Activated CD8-positive, alpha-beta memory T cell treated with anti-CD3 and anti-CD28 coated beads for 48 hours (primary cell): ENCODE results near the gene CFAP97D2.
"Not testable (repeated sequence)": the region's sequence is repeated elsewhere in the genome, so short reads cannot be mapped to it uniquely, and the experiment has no call there.

ENCODE experiments used
- DNase-seq, 3 experiments: peaks; one replicate each; pipeline ENCODE4 v3.0.0-alpha.2; 2020; ENCODE audit warnings: low read depth in 2 of 3, low spot score in 2 of 3

CFAP97D2 gene

GRCh38 chr13:114231886-114232285 is 52.8 kb downstream of the CFAP97D2 start:
- no peak for DNase-seq

- no peak for DNase-seq
These were observed 55.2 kb downstream of the CFAP97D2 start for GRCh38 chr13:114234266-114234644.

GRCh38 chr13:114234645-114235421 is 55.8 kb downstream of the CFAP97D2 start, which contains the start of gene CDC16:
TSS of gene CDC16 (plus strand) at chr13:114234897. CDS start at chr13:114235085, 188 bp downstream.
- peak; percentile 79 to 82 (median 80) for DNase-seq

GRCh38 chr13:114235697-114236096 is 56.6 kb downstream of the CFAP97D2 start:
- DNase-seq = no peak

- no peak for DNase-seq
These were observed 57.2 kb downstream of the CFAP97D2 start for GRCh38 chr13:114236227-114236626.

- no peak for DNase-seq
These were observed 58.5 kb downstream of the CFAP97D2 start for GRCh38 chr13:114237415-114238112.

GRCh38 chr13:114241918-114242317 is 62.9 kb downstream of the CFAP97D2 start:
- DNase-seq = no peak

GRCh38 chr13:114243971-114244370 is 64.9 kb downstream of the CFAP97D2 start:
- no peak for DNase-seq

- no peak for DNase-seq
These were observed 65.6 kb downstream of the CFAP97D2 start for GRCh38 chr13:114244637-114245036.

- no peak for DNase-seq
These were observed 69.0 kb downstream of the CFAP97D2 start for GRCh38 chr13:114248011-114248410.

- no peak for DNase-seq
These were observed 70.0 kb downstream of the CFAP97D2 start for GRCh38 chr13:114249077-114249476.

GRCh38 chr13:114251639-114252440 is 72.8 kb downstream of the CFAP97D2 start:
- DNase-seq = not testable (repeated sequence)

- no peak for DNase-seq
These were observed 77.5 kb downstream of the CFAP97D2 start for GRCh38 chr13:114256547-114256946.

- DNase-seq = no peak
These were observed 78.0 kb downstream of the CFAP97D2 start for GRCh38 chr13:114257014-114257413.

- DNase-seq = no peak
These were observed 79.5 kb downstream of the CFAP97D2 start for GRCh38 chr13:114258589-114258988.

- no peak for DNase-seq
These were observed 80.3 kb downstream of the CFAP97D2 start for GRCh38 chr13:114259374-114259773.

- no peak for DNase-seq
These were observed 80.9 kb downstream of the CFAP97D2 start for GRCh38 chr13:114259974-114260373.

- DNase-seq = no peak
These were observed 81.8 kb downstream of the CFAP97D2 start for GRCh38 chr13:114260814-114261213.

- DNase-seq = no peak
These were observed 82.4 kb downstream of the CFAP97D2 start for GRCh38 chr13:114261328-114261965.

- no peak for DNase-seq
These were observed 84.5 kb downstream of the CFAP97D2 start for GRCh38 chr13:114263578-114263977.

- DNase-seq = not testable (repeated sequence)
These were observed 85.3 kb downstream of the CFAP97D2 start for GRCh38 chr13:114264313-114264712.
